Left renal pelvis (tissue), 4 donors: Measurements from ENCODE around the gene RSAD1. TPM values are rescaled to one million over a fixed set of nuclear protein-coding genes. Genes with fewer than 3 reads are reported as not detected.

Source experiments
- DNase-seq, 4 donors: peaks; one replicate each; pipeline ENCODE4 v3.0.0-alpha.2; 2013; ENCODE audit warnings: low read depth in 4 of 4, low spot score in 3 of 4
- polyA plus RNA-seq, 4 donors: library from polyadenylated mRNA; unstranded; fragments of 120-200 nt; gene quantifications; one replicate each; pipeline ENCODE4 v1.2.1, GENCODE V29; 2013; ENCODE audit not compliant: insufficient read length in 4 of 4

RSAD1 gene
- polyA plus RNA-seq, 4 donors: 31.2 to 64.1 (median 47.1) TPM

GRCh38 chr17:50517011-50517410 lies 38.4 kb downstream of the RSAD1 start:
- DNase-seq: no peak

- DNase-seq: no peak
Observed at GRCh38 chr17:50517504-50518383, 39.1 kb downstream of the RSAD1 start.

GRCh38 chr17:50518384-50519023 lies 39.8 kb downstream of the RSAD1 start:
- DNase-seq: no peak

- DNase-seq: no peak
Observed at GRCh38 chr17:50519141-50519834, 40.6 kb downstream of the RSAD1 start.

GRCh38 chr17:50520483-50520882 lies 41.8 kb downstream of the RSAD1 start:
- no peak for DNase-seq

- no peak for DNase-seq
Observed at GRCh38 chr17:50521514-50521913, 42.9 kb downstream of the RSAD1 start.

- no peak for DNase-seq
Observed at GRCh38 chr17:50522766-50523165, 44.1 kb downstream of the RSAD1 start.

- DNase-seq: no peak
Observed at GRCh38 chr17:50523208-50523607, 44.5 kb downstream of the RSAD1 start.

GRCh38 chr17:50524838-50525237 lies 46.2 kb downstream of the RSAD1 start:
- no peak for DNase-seq

- no peak for DNase-seq
Observed at GRCh38 chr17:50527155-50527762, 48.6 kb downstream of the RSAD1 start.

GRCh38 chr17:50527949-50528474 lies 49.4 kb downstream of the RSAD1 start:
- no peak for DNase-seq

GRCh38 chr17:50529849-50530248 lies 51.2 kb downstream of the RSAD1 start:
- DNase-seq: no peak

GRCh38 chr17:50531428-50532025 lies 52.9 kb downstream of the RSAD1 start:
- no peak for DNase-seq

GRCh38 chr17:50532452-50533024 lies 53.9 kb downstream of the RSAD1 start, which contains the start of gene EPN3:
EPN3 (plus strand) TSS chr17:50532735; CDS start chr17:50536557, 3,822 bp downstream.
- DNase-seq: no peak

GRCh38 chr17:50533185-50533584 lies 54.5 kb downstream of the RSAD1 start:
- DNase-seq: no peak

GRCh38 chr17:50533720-50534148 lies 55.1 kb downstream of the RSAD1 start:
- DNase-seq: no peak

GRCh38 chr17:50534222-50534978 lies 55.7 kb downstream of the RSAD1 start:
- DNase-seq: no peak

- DNase-seq: no peak
Observed at GRCh38 chr17:50534979-50535326, 56.3 kb downstream of the RSAD1 start.

- DNase-seq: no peak
Observed at GRCh38 chr17:50535407-50535806, 56.7 kb downstream of the RSAD1 start.
